Fibroblast of pulmonary artery (primary cell): ENCODE results near the gene GJB4.

Source experiments
- DNase-seq: peaks from one replicate; pipeline ENCODE4 v3.0.0-alpha.2; 2010; ENCODE audit warnings: low read depth
- H3K4me3 ChIP-seq: replicated peaks from 2 replicates; pipeline ENCODE4 v1.5.1; 2011; ENCODE audit warnings: low read depth, mild to moderate bottlenecking, control low read depth, low read length, moderate library complexity
- CTCF ChIP-seq: IDR thresholded peaks from 2 replicates; pipeline ENCODE4 v1.5.1; 2011; ENCODE audit warnings: mild to moderate bottlenecking, control low read depth, low read length, inconsistent platforms; ENCODE audit errors: missing control alignments

The GJB4 gene

GRCh38 chr1:34790985-34791384 lies 31.4 kb downstream of the GJB4 start:
- no peak for TF ChIP-seq CTCF
- no peak for DNase-seq
- no peak overlapping the region for H3K4me3 ChIP-seq

- H3K4me3 ChIP-seq = no peak overlapping the region
- TF ChIP-seq CTCF = no peak
- no peak for DNase-seq
These were observed 32.9 kb downstream of the GJB4 start for GRCh38 chr1:34792424-34792823.

GRCh38 chr1:34792868-34793727 lies 33.6 kb downstream of the GJB4 start, which contains the start of gene GJA4:
TSS of gene GJA4 (plus strand) at chr1:34792999. CDS start at chr1:34794214, 1,215 bp downstream.
- peak within 1 kb of the TSS; percentile 34 for H3K4me3 ChIP-seq
- no peak for DNase-seq
- TF ChIP-seq CTCF = no peak

GRCh38 chr1:34794001-34794789 lies 34.7 kb downstream of the GJB4 start:
- no peak for DNase-seq
- no peak overlapping the region for H3K4me3 ChIP-seq
- TF ChIP-seq CTCF = no peak

- no peak for TF ChIP-seq CTCF
- H3K4me3 ChIP-seq = no peak overlapping the region
- no peak for DNase-seq
These were observed 35.2 kb downstream of the GJB4 start for GRCh38 chr1:34794790-34795180.

- TF ChIP-seq CTCF = no peak
- no peak for DNase-seq
- H3K4me3 ChIP-seq = no peak overlapping the region
These were observed 36.4 kb downstream of the GJB4 start for GRCh38 chr1:34795916-34796315.
